SK-N-SH (cell line): ENCODE data around the gene KRTAP3-2.

ENCODE experiments used
- CHD2 ChIP-seq: fragments of 150-350 bp; IDR thresholded peaks from 2 replicates; pipeline ENCODE4 v1.6.1; 2018; ENCODE audit warnings: low read length; ENCODE audit not compliant: partially characterized antibody
- POLR2AphosphoS5 ChIP-seq: IDR thresholded peaks from 2 replicates; pipeline ENCODE4 v1.6.1; 2012; ENCODE audit warnings: low read depth, low read length
- RAD21 ChIP-seq: IDR thresholded peaks from 2 replicates; pipeline ENCODE4 v1.6.1; 2012; ENCODE audit warnings: mild to moderate bottlenecking, low read length
- SMC3 ChIP-seq: IDR thresholded peaks from 2 replicates; pipeline ENCODE4 v1.6.1; 2012; ENCODE audit warnings: low read depth, low read length, improper control_type of control experiment
- TAF1 ChIP-seq: IDR thresholded peaks from 2 replicates; pipeline ENCODE4 v1.6.1; 2012; ENCODE audit warnings: low read depth, mild to moderate bottlenecking, low read length, moderate library complexity, borderline replicate concordance

GRCh38 chr17:40986920-40987319, 12.8 kb downstream of the KRTAP3-2 start:
- TF ChIP-seq CHD2 (no peak), TAF1 (no peak), SMC3 (no peak), RAD21 (no peak), POLR2AphosphoS5 (no peak)
